NCI-H1417 treated with DMSO at 0.1 percent for 48 hours (cell line): ENCODE results near the gene BASP1.
"Not testable (repeated sequence)": the region's sequence is repeated elsewhere in the genome, so short reads cannot be mapped to it uniquely, and the experiment has no call there.

Experiments
- DNase-seq: peaks from one replicate; lab custom pipeline; 2025; lab: John Stamatoyannopoulos, UW

BASP1 gene

DNA sequence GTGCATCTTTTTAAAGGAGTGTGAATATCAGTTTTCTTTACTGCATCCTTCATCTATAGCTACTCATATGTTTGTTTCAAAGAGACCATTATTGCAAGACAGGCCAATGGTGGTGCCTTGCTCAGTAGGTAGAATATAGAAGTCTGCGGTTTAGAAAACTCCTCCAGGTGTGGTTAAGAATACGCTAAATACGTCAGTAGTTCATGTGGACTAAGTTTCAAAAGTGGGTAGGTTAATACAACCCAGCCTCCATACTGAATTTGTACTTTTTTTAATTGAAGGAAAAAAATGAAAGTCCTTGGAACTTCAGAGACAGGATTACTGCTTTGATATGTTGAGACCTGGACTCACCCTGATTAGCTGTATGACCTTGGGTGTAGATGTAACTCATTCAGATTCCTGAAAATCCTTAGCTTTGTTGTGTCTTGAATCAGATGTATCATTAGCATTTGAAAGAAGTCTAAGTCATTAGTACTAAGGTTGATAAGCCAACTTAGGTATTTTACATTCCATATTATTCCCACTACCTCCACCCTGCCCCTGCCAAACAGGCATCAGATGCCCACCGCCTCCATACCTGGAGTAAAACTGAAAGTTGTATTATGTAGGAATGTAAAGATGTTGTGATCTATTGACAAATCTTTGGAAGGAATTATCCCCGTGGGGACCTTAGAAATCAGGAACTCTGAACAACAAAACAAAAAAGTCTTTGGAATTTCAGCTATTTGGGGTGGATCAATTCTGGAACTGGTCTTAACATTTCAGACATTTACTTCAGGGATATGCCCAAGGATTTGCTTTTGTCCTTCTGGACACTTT is 6.1 kb downstream of the BASP1 start:
- no peak for DNase-seq

GRCh38 chr5:17224858-17225511 is 7.6 kb downstream of the BASP1 start:
- no peak for DNase-seq

GRCh38 chr5:17225520-17225919 is 8.1 kb downstream of the BASP1 start:
- no peak for DNase-seq

- no peak for DNase-seq
These were observed 10.4 kb downstream of the BASP1 start for GRCh38 chr5:17227868-17228267.

DNA sequence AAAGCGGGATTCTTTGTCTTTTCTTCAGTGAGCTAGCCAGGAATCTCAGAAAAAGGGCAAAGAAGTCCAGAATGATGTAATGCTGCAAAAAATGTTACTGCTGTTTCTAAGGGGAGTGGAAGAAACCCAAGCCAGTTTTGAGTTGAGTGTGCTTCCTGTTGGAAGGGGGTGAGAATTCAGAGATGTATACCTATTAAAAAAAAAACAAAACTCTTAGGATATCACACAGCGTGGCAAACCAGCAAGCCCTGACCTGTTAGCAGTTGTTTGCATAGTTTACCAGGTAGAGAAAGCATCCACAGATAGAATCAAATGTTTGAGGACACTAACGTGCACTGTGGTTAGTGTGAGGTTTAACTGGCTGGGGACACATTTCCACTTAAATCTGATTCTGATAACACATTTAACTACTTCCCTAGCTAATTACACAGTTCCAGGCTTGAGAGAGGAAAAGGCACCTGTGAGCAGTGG is 11.4 kb downstream of the BASP1 start:
- no peak for DNase-seq

GRCh38 chr5:17229313-17229712 is 11.9 kb downstream of the BASP1 start:
- no peak for DNase-seq

DNA sequence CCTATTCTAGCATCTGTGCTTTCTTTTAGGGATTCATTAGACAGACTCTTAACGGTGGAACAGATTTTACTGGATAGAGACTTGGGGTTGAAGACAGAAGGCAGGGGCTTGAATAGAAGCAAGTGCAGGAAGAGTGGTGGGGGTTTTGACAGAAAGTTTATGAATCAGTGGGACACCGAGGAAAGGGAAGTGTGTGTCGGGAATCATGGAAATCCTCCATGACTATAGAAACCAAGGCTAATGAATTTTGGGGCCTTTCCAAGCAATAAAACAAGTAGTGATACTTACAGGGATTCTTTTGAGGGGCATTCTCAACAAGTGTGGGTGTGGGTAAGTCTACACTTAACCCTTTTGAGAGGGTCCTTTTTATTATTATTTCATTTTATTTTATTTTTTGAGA is 12.8 kb downstream of the BASP1 start:
- no peak for DNase-seq

GRCh38 chr5:17230808-17231525 is 13.5 kb downstream of the BASP1 start:
- DNase-seq, result no peak

DNA sequence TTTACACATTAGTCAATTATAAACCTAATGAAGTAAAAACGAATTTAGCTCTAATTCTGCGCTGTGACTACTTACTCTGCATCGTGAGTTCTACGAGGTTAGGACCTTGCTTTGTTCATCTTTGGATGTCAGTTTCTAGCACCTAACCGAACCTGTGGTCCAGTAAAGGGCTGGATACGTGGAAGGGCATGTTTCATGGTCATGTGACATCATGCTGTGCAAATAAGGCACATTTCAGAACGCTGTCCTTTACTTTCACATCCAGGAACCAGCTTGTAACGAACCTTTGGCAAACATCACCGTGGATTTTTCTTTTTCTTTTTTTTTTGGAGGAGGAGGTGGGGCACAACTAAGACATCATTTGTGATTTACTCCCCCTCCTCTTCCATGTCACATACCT is 15.0 kb downstream of the BASP1 start:
- DNase-seq, result no peak

DNA sequence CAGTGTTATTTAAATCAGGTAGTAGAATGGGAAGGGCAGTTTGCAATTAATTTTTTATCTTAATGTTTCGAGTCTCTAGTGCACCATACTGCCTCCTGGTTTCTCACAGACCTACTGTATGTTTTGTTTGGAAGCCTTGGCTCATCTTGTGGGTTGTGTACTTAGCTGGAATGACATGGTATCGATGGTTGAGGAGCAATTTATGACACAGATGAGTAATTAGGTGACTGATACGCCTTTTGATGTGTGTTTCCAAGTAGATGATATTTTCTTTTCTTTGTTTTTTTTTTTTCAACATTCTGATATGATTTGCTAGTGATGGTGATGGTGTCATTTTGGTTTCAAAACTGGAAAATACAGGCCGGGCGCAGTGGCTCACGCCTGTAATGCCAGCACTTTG is 16.1 kb downstream of the BASP1 start:
- no peak for DNase-seq

DNA sequence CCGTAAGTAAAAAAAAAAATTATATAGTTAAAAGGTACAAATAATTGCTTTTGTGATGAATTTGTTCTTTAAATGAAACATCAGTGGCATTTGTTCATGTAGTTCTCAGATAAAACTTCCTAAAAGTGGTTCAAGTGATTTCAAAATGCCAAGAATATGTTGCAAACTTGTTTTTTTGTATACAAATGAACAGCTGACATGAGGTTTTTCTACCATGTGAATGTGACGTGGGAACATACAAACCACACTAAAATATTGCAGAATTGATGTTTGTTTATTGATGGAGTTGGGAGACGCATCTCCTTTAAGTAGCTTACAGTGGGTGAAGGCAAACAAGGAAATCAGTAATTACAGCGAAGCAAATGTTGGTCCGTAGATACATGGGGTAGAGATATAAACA is 16.9 kb downstream of the BASP1 start:
- DNase-seq, result no peak

DNA sequence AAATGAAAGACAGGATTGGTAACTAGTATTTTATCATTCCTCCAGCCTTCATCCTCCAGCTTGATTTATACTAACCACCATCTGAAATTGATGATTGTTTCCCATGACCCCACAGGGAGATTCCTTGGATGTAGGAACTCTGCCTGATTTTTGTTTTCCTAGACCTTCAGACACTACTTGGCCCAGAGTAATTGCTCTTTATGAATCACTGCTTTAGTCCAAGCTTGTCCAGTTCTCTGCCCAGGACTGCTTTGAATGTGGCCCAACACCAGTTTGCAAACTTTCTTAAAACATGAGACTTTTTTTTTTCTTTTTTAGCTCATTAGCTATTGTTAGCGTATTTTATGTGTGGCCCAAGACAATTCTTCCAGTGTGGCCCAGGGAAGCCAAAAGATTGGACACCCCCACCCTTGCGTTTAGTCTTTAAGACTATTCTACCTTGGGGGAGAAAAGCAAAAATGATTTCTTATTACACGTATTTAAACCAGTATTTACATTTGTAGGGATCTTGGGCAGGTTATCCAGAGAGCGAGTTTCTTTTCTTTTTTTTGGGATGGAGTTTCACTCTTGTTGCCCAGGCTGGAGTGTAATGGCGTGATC is 18.4 kb downstream of the BASP1 start:
- DNase-seq, result no peak

GRCh38 chr5:17238521-17239041 is 21.1 kb downstream of the BASP1 start:
- no peak for DNase-seq

DNA sequence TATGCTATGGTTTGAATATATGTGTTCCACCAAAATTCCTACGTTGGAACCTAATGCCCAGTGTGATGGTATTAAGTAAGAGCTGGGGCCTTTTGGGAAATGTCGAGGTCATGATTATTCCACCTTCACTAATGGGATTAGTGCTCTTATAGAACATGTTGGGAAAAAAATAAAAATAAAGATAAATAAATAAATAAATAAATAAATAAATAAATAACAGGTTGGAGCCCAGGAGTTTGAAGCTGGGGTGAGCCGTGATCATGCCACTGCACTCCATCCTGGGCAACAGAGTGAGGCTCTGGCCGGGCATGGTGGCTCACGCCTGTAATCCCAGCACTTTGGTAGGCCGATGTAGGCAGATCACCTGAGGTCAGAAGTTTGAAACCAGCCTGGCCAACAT is 22.5 kb downstream of the BASP1 start:
- DNase-seq, result no peak

- no peak for DNase-seq
These were observed 23.1 kb downstream of the BASP1 start for GRCh38 chr5:17240487-17240886.

- DNase-seq, result peak; percentile 34
These were observed 24.2 kb downstream of the BASP1 start for GRCh38 chr5:17241635-17242034.

DNA sequence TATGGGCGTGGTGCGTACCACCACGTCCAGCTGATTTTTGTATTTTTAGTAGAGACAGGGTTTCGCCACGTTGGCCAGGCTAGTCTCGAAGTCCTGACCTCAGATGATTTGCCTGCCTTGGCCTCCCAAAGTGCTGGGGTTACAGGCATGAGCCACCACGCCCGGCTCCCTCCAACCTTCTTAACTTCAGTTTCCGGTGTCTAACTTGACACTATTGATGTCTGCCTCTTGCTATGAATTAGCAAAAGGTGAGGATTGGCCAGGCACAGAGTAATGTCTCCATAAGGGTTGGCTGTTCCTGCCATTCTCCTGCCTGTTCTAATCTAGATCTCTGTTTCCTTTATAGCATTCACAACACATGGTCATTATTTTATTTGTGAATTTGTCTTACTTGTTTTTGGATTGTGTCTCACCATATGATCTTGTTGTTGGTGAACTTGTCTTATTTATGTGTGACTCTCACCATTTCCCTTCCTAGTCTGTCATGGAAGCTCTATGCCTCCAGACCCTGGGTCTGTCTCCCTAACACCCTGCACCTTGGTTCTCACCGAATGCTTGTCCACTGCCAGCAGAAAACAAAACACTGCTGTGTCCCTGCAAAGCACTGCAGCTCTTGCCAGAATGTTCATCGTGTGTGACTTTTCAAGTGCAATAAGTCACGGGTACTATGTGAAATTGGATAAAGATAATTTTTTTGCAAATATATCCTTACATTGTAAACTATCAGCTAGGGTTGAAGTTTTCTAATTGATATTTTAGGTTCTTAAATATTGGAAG is 26.0 kb downstream of the BASP1 start:
- DNase-seq, result no peak

DNA sequence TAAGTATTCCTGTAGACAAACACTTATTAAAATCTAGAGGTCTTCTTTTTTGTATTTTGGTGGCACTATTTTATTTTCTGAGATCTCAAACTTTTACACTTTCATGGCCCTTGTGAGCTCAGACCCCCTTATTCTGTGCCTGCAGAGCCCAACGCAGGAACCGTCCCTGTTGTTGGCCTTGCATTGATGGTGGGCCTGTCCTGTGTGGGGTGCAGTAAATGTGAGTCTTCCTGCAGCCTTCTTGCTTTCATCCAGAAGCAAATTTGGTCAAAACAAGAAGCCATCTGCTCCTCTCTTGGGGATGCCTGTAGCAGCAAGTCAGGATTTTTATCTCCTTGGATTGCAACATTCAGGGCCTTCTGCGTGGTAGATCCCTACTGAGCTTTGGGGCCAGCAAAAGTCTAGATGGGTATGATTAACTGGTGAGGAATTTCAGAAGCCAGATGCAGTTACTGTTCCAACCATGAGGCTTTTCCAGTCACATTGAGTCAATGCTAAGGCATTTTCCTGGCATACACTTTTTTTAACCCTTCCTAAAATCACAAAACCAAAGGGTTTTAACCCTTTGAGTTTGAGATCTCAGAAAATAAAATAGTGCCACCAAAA is 31.7 kb downstream of the BASP1 start:
- no peak for DNase-seq

- not testable (repeated sequence) for DNase-seq
These were observed 32.4 kb downstream of the BASP1 start for GRCh38 chr5:17249841-17250240.

DNA sequence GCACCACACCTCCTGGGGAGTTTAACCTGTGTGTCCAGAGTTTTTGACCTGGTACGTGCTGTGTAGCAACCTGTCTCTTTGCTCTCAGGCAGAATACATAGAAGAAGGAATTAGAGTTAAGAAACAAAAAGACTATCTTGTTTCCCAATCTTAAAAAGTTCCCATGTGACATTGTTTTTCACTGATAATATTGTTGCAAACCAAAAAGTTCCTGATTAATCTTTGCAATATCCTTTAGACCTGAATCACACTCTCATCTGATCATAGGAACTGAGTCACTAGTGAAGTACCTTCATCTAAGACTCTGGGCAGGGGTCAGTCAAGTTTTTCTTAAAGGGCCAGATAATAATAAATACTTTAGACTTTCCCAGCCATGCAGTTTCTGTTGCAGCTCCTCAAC is 35.1 kb downstream of the BASP1 start:
- no peak for DNase-seq

DNA sequence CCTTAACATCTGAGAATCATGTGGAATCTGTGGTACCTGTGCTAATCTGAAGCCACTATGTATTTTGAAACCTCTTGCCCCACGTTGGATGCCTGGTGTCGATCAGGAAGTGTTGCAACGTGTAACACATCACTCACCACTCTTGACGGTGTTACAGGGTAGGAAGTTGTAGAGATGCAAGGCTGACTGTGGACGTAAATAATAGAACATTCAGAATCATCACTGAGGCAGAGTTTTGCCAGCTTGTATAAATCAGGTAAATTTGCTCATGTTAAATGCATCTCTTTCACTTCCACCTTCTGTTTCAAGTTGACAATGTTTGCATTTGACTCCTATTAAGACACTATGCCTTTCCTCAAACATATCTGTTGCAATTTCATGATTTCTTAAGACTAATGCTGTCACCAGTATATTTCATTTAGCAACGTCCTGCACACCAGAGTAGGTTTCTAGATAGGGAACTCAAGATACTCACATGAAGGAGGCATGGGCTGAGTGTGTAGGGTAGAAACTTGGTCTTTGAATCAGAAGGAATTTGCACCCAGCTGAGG is 38.1 kb downstream of the BASP1 start:
- DNase-seq, result no peak
